Cortex of kidney (tissue), 1 donor: ENCODE measurements around the gene CMKLR1.

ENCODE experiments used
- DNase-seq: peaks from one replicate; lab custom pipeline; 2025; lab: John Stamatoyannopoulos, UW

The CMKLR1 gene

GRCh38 chr12:108338915-108339657 lies at the start of gene CMKLR1:
Gene CMKLR1 (minus strand): TSS chr12:108339311. CDS start chr12:108293591, 45,720 bp downstream.
- no peak for DNase-seq

- DNase-seq = no peak
Observed at GRCh38 chr12:108387771-108388170, 48.7 kb upstream of the CMKLR1 start.

GRCh38 chr12:108386709-108387360 lies 47.7 kb upstream of the CMKLR1 start:
- no peak for DNase-seq

GRCh38 chr12:108382437-108382801 lies 43.3 kb upstream of the CMKLR1 start:
- DNase-seq = no peak

GRCh38 chr12:108381787-108382436 lies 42.8 kb upstream of the CMKLR1 start:
- no peak for DNase-seq

GRCh38 chr12:108380382-108380781 lies 41.3 kb upstream of the CMKLR1 start:
- no peak for DNase-seq

- DNase-seq = no peak
Observed at GRCh38 chr12:108379823-108380222, 40.7 kb upstream of the CMKLR1 start.

GRCh38 chr12:108378926-108379325 lies 39.8 kb upstream of the CMKLR1 start:
- DNase-seq = no peak

- no peak for DNase-seq
Observed at GRCh38 chr12:108377260-108377659, 38.1 kb upstream of the CMKLR1 start.

GRCh38 chr12:108375986-108376663 lies 37.0 kb upstream of the CMKLR1 start:
- DNase-seq = no peak

GRCh38 chr12:108374596-108375320 lies 35.6 kb upstream of the CMKLR1 start:
- no peak for DNase-seq

GRCh38 chr12:108373111-108373510 lies 34.0 kb upstream of the CMKLR1 start:
- DNase-seq = no peak

GRCh38 chr12:108371801-108372344 lies 32.8 kb upstream of the CMKLR1 start:
- DNase-seq = no peak

- DNase-seq = no peak
Observed at GRCh38 chr12:108370415-108370814, 31.3 kb upstream of the CMKLR1 start.

- DNase-seq = no peak
Observed at GRCh38 chr12:108369736-108370396, 30.8 kb upstream of the CMKLR1 start.

- DNase-seq = no peak
Observed at GRCh38 chr12:108368089-108368488, 29.0 kb upstream of the CMKLR1 start.

GRCh38 chr12:108367436-108367835 lies 28.3 kb upstream of the CMKLR1 start:
- no peak for DNase-seq

GRCh38 chr12:108365324-108365723 lies 26.2 kb upstream of the CMKLR1 start:
- no peak for DNase-seq

GRCh38 chr12:108364879-108365278 lies 25.8 kb upstream of the CMKLR1 start:
- DNase-seq = no peak

GRCh38 chr12:108363565-108363964 lies 24.5 kb upstream of the CMKLR1 start:
- no peak for DNase-seq

- DNase-seq = no peak
Observed at GRCh38 chr12:108363165-108363564, 24.1 kb upstream of the CMKLR1 start.
